NCI-H1694 (cell line): ENCODE data around the gene TMEM30A.
A peak's percentile ranks its signal among the peaks of the same experiment; 100 is the strongest.

Source experiments
- DNase-seq: peaks from one replicate; lab custom pipeline; 2025; lab: John Stamatoyannopoulos, UW

The TMEM30A gene

DNA sequence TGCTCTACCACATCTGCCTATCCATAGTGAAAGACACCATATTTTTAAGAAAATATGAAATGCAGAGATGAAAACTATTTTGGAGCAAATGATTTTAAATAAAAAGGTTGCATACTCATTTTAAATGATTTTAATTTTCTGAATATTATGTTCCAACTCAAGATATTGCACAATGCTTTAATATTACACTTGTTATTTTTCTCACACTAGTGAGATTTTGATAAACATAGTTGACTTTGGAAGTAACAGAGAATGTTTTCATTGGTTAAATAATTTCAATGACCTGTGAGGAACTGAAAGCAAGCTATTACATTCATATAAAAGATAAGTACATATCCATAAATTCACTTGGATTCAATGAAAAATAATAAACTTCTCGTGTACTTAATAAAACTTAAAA, 7.2 kb upstream of the TMEM30A start:
- no peak for DNase-seq

DNA sequence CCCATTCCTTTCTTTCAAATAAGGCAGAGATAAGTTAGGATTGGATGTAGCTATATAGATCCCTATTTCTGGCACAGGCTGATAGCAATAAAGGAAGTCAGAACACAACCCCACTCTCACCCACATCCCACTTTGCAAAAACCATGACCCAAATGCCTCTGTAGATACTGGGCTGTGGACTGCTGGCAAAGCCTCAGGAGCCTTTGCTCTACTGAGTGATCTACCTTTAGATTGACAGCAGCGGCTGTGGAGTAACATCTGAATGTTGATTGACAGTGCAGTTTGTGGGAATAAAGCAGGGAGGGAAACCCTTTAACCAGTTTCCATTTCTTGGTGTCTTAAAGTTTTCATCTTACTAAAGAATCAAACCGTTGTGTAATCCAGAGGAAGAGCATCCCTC, 6.7 kb upstream of the TMEM30A start:
- no peak for DNase-seq

DNA sequence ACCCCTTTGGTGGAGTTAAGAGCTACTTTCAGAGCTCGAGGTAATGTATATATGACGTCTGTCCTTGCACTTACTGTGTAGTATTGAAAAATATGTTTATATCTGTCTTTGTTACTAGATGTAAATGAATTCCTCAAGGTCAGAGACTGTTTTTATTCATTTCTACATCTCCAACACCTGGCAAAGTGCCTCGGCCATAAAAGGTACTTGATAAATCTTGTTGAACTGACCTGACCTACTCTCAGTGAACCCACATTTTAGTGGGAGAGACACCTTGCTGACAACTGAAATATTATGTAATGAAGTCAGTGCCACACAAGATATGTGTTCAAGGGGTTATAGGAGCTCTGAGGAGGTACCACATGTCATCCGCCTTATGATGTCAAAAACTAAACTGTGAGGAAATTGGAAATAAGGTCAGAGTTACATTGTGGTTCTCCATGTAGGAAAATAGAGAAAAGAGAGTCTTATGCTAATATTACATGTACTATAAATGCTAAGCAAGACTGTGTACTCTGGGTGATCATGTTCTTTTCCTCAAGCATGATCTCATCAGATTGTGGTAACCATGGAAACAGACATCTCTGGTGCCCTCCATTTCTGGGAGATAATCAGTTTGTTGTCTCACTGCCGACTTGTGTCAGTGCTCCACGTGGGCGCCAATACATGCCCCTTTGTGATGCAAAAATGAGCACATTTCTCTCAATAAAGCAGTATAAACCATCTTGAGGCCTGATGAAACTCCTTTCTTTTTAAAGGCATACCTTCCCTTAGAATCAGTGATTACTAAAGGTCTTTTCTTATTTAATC, 5.7 kb upstream of the TMEM30A start:
- no peak for DNase-seq

DNA sequence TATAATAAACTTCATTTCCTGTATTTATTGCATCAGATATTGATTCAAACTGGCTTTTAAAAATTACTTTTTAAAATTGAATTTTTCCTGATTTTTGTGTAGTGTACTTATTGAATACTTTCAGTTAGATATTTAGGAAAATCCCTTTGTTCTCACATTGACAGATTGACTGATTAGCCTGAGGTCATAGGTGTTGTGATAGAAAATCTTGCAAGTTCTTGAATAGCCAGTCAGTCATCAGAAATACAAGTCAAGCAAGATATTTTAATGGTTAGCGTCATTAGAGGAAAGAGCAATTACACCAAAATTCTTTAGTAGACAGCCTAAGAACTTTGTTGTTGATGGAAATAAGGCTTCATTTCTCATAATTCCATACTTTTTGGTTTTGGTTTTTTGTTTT, 3.4 kb upstream of the TMEM30A start:
- DNase-seq, result no peak

DNA sequence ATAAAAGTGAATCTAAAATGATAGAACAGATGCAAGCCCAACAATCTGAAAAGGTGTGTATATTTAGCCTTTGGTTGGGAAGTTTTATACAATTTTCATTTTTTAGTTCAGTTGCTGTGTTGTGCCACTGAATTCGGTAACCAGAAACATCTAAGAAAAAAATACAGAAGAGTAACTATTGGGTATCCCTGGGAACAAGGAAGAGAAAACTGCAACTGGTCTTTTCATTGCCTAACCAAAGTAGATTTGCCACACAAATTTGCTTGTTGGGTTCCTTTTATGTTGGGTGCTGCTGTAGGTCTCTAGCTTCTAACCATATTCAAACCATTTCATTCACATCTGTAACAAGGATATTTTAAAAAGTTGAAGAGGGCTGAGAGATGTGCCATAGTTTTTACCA, 2.8 kb upstream of the TMEM30A start:
- no peak for DNase-seq

DNA sequence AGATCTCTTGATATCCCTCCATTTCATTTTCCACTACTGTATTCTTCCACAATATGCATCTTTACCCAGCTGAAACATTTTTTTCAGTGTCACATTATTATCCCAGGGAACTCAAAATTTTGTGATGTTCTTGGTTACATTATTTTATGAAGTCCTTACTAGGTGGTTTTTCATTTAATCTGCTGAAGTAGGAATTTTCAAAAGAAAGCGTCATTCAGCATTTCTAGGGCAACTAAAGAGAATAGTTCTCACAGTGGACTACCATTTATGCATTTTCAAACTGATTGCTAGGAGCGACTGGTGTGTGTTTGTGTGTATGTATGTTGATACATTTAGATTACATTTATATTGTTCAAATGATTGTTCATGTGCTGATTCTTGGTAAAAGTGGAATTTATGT, 2.4 kb upstream of the TMEM30A start:
- DNase-seq, result no peak

DNA sequence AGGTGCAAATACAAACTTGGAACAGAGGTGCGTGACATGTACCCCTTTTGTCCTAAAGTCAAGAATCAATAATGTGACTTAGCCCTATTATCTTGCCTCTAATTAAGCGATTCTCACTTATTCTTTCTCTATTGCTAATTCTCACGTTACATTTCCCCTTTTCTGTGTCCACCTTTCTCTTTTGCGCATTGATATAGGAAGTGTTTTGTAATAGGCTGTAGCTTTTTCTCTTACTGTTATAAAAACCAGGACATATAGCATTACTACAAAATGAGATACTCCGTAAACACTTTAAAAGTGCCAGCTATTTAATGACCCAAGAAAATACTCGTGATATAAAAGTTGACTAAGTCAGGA, 669 bp upstream of the TMEM30A start:
- DNase-seq, result no peak

DNA sequence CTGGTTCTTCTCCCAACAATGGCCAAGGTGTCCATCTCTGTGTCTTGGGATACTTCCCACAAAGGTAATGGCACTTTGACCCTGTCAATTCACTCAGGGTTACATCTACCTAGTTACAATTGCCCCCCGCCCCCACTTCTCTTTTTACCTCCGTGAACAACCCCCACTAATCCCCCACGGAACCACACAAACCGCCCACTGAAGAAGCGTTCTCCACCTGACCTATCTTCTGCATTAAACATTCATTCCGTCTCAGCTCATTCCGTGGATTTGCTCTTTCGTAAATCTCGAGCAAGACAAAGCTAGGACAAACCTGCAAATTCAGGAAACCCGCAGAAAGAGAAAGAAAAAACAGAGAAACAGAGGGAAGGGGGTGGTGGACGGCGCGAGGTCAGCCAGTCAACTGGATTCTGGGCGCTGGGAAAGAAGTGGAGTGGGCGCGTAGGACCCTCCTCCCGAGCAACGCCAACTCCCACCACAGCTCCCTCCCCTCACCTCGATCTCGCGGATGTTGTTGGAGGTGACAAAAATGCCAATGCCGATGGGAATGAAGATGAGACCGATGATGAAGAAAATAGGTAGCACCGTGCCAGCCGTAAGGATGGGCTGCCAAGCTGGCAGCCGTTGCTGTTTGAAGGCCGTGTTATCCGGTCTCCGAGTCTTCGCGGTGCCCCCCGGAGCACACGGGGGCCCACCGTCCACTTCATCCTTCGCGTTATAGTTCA, 523 bp downstream of the TMEM30A start:
- no peak for DNase-seq

DNA sequence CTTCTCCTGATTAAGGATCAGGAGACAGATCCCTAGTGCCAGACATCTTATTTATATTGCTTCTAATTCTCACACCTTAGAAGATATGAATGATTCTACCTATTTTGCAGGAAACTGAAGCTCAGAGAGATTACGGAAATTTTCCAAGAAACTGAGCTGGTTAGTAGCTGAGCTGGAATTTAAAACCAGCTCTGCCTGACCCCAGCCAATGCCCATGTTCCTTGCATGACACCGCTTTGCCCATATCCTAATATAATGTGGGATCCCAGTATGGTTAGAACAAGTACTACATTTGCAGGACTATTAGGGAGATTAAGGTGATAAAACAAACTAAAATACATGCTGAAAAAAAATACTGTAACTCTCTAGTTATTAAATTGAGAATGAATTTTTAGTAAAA, 1.9 kb downstream of the TMEM30A start:
- DNase-seq, result no peak

DNA sequence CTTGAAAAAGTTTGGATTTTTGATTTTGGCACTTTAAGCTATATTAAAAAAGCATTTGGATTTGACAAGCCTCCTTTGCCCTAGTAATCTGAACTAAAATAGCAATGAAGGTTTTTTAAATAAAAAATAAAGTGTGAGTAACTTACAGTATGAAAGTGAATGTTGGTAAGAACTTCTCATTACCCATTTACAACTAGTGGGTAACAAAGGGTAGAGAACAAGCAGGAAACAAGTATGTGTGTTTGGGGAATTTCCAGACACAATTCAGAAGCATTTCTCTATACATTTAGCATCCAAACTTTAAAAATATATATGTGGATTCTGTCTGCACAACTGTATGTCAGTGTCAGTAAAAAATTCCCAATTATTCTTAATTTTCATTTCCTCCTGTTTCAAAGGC, 2.9 kb downstream of the TMEM30A start:
- no peak for DNase-seq

DNA sequence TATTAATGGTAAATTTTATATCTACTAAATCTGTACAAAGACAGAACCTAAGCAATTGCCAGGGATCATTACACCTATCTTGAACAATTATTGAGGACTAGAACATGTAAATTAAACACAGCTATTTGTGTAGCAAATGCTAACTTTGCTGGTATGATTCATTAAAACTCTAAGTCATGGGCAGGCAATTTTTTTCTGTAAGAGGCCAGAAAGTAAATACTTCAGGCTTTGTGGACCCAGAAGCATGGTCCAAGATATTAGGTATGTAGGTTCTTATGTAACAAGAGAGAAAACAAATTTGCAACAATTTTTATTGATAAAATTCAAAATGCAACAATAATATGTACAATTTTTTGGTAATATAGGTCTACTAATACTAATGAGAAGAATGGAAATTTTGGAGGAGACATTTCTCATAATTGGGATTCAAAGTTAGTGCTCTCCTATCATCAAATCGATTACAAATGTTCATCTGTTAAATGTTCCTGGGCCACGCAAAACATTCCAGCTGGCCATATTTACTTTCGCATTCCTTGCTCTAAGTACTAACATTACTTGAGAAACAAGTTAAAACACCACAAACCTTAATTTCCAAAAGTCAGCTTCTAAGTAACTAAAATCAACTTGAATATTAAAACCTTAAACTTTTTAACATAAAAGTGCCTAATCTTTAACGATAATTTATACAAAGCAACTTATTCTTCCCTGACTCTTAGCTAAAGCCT, 4.3 kb downstream of the TMEM30A start:
- no peak for DNase-seq

DNA sequence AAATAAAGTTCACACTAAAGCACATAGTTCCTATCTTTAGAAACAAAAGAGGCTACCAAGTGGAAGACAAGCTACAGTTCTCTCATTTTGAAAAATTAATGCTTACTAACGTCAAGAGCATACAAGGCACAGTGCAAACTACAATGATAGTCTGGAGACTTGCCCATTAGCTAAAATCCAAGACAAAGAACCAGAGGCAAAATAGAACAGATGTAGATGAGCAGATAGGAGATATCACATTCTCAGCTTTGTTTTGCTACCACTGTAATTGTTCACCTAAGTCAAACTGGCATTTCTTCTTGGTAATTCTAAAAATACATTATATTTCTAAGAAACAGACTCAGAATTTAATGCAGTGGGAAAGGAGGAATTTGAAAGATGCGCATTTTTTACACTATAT, 5.2 kb downstream of the TMEM30A start:
- DNase-seq, result no peak

DNA sequence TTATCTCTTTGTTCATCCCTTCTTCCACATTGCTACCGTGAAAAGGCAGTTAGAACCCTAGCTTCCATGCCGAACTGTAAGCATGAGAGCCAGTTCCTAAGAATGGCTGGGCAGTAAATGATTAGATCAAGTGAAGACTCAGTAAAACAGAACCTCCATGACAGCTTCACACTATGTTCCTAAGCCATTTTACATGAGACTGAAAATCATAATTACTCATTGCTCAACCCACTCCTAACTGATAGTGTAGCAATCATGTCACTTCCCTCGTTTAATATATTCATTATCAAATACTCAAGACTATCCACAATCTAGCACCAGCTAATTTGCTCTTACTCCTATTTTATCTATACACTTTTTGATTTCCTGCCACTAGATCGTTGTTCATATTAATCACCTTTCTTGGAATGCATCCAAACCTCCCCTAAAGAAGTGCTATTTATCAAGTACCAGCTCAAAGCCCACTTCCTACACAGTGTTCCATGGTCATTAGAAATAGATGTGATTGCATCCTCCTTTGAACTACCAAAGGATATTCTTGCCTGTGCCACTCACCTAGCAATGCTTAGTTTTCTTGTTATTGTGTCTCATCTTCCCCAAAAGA, 6.0 kb downstream of the TMEM30A start:
- DNase-seq, result no peak

DNA sequence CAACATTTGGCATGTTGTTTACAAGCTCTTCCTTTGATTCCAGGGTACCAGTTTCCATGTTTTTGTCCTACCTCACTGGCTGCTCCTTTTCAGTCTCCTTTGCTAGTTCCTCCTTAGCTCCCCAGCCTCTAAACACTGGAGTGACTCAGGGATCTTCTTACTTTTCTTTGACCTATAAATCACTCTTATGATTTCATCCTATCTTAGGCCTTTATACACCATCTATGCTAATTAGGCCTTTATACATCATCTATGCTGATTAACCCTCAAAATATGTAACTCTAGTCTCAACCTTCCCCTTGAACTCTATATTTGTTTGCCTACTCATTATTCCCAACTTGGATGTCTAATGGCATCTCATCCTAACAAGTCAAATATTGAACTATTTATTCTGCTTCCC, 9.5 kb downstream of the TMEM30A start:
- DNase-seq, result no peak

DNA sequence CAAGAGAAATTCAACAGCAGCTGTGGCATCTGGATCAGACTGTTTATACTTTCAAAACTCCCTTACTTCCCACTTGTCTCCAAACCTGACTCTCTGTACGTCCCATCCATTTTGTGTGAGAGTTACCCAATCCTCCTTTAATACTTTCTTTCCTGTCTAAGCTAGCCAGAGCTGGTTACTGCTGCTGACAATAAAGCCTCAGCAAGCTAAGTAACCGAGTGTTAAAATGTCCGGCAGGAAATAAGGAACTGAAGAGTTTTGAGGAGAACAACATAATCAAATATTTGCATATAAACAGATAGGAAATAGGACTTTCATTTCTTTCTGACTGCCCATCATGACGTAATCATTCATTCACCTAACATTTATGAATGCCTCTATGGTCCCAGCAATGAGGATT, 11.6 kb downstream of the TMEM30A start:
- no peak for DNase-seq

DNA sequence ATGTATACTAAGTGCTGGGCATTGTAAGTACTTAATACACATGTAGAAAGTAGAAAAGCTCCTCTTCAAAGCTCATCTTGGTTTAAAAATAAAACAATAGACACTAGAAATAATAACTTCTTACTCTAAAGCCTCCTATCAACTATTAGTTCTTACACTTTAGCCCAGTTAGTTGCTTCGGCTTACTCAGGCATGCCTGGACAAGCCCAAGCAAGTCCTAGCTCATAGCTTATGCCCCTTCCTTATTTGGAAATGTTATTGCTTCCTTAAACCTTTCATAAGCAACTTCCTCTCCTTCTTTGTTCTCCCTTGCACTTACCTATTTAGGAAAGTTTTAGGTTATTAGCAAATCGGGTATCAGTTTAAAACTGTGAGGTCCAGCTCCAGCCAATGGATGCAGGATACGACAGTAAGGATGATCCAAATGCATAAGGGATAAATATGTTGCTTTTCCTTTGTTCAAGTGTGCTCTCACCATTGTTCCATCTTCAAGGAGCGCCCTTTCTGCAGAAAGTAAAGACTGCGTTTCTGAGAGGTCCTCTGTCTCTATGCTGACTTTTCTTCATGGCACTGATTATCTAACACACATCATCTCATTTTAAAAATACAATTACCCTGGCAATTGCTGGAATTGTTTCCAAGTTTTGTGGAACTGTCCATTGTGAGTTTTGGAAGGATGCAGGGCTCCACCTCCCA, 12.3 kb downstream of the TMEM30A start:
- no peak for DNase-seq

DNA sequence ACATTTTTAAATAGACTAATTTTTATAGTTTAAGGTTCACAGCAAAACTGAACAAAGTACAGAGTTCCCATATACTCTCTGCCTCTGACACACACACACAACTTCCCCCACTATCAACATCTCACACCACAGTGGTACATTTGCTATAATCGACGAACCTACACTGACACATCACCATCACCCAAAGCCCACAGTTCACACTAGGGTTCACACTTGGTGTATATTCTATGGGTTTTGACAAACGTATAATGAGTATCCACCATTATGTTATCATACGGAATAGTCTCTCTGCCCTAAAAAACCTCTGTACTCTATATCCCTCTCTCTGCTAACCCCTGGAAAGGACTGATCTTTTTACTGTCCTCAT, 15.6 kb downstream of the TMEM30A start:
- no peak for DNase-seq

DNA sequence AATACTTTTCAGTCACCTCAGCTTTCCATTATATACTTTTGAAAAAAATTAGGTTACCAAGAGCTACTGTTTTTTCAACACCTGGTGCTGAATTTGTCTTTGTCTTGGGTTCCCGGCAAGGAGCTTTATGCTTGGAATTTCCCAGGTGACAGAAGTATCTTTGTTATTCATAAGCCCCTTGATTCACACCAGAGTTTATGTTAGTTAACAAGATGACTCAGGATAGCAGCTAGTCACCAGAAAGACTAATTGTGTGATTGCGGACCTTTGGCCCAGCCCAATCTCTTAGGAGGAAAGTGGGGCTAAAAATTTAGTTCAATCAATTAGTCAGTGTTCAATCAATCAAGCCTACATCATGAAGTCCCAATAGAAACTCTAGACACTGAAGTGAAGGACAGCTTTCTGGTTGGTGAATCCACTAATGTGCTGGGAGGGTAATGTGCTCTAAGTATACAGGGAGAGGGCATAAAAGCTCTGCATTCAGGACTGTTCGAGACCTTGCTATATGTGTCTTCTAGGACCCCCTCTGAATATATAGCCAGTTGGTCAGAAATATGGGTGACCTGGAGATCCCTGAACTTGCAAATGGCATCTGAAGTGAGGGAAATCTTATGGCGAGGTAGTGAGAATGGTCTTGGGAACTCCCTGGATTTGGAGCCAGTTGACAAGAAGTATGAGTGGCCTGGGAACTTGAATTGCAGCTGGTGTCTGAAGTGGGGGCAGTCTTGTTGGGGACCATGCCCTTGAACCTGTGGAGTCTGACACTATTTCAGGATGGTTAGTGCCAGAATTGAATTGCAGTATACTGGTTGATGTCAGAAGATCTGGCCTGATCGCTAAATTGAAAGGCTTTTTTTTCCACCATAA, 16.2 kb downstream of the TMEM30A start:
- DNase-seq, result no peak

DNA sequence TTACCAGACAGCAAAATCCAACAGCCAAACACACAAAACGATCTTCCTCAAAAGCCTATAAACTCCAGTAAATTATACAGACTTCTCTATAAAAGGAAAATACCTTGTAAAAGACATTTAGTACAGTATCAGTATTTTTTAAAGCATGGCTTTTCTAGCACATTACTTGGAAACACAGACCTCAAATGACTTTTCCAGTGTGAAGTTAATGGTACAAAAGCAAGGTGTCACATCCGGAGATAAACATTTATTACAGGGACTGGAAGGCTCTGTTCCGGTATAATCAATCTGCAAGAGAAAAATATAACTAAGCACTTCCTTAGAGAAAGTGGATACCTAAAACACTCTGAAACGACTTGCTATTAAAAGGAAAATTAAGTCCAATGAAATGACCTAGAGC, 17.1 kb downstream of the TMEM30A start:
- DNase-seq, result no peak

DNA sequence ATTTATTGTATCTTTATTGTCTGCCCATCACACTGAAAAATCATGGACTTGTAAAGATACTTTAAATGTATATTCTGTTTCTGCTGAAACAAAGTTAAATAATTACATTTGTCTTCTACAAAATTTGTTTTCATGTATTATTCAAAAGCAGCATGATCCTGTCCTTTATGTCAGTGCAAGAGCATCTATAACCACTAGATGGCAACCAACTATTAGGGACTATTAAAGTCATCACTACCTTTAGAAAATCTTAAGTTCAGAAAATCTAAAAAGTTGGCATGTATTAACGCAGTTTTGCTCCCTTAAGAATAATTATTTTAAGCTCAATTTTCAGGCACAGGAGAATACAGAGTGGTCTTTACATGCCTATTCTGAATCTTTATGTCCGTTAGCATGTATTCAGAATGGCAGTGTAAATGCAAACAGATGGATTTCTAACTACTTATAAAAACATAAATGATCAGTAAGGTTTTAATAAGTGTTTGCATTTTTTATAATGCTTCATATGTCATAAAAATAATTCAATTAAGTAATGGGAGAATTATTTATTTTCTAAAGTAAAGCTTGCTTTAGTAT, 17.8 kb downstream of the TMEM30A start:
- peak; percentile 7 for DNase-seq

DNA sequence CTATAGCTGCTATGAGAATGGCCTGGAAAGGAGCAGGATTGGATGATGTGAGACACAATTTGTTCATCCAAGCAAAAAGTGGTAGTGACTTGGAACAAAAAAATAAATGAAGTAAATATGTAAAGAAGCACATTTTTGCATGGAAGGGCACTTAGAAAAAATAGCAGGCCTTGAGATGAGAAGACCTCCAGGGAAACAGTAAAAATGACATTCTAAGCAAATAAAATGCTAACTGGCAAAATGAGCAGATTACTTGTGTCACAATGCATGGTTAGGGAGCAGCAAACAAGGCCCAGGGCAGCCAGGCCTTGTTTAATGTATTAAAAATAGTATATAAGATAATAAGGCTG, 21.2 kb downstream of the TMEM30A start:
- DNase-seq, result no peak
